Parietal lobe (tissue), 1 donor: ENCODE results near the gene CDK7. TPM values are rescaled to one million over a fixed set of nuclear protein-coding genes. Genes with fewer than 3 reads are reported as not detected.

ENCODE experiments used
- total RNA-seq: library from RNA; depleted of rRNA; stranded (reverse); fragments of >200 nt; gene quantifications from one replicate; pipeline ENCODE4 v1.2.3, GENCODE V29; 2014

The CDK7 gene
- 34.7 TPM for total RNA-seq

DNA sequence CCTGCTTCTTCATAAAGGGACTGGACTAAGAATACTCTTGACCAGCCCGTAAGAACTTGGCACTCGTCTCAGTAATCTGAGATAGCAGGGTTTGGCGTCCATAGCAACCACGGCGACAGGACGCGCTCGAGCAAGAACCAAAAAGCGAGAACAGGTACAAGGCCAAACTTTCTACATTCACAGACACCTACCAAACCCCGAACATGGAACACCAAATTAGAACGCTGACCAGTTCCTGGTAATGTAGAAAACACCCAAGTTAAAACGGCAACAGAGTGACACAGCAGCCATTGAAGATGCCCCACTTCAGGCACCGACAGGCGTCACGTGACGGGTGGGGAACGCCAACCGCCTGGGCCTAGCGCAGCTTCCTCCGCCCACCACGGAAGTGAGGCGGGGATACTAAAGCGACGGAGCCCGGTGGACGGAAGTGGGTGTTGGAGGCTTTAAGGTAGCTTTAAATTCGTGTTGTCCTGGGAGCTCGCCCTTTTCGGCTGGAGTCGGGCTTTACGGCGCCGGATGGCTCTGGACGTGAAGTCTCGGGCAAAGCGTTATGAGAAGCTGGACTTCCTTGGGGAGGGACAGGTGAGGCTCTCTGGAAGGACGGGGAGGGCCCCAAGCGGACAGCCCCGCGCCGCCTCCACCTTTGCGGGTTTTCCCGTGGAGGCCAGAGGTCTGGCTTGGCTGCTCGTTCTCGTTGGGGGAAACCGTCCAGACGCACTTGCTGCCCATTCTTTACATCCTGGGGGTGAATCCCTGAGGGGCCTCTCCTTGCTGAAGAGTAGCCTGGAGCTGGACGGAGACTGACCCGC, at the start of gene CDK7:
CDK7 (plus strand) TSS at position 430 of the 812 bp plus-strand sequence; CDS start at position 520, 90 bp downstream.

DNA sequence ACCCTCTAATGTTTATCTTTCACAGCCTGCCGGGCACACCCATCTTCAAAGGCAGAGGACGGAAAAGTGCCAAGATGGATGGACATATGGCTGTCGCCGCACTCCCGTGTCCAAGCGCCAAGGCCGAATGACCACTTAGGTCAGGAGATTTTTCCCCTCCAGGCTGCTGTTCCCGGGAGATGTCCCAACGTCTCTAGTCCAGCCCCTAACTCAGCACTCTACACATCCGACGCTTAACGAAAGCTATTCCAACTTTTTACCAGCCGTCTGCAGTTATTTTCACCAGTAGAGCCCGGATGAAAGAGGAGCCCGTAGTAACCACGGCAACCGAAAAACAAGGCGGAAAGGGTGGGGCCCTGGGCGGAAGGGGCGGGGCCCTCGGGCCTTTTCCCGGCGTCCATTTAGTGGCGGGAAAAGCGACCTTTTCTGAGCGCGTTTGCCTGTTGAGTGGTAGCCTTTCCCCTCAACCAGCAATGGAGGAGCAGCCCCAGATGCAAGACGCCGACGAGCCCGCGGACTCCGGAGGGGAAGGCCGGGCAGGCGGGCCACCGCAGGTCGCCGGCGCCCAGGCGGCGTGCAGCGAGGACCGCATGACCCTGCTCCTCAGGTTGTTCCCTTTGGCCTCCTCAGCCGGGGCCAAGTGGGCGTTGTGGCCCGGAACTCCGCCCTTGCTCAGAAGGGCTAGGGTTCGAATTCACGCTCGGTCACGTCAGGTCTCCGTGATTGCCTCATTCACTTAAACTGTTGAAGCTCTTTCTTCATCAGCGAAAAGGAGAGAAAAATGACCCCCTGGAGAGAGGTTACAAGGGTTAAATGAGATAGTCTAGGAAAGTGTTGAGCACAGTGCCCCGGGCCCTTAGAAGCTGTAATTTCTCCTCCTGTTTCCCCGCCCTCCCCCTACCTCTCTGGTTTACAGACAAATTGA, 45.3 kb upstream of the CDK7 start, which contains the start of gene CENPH:
CENPH (plus strand) TSS at position 422 of the 925 bp plus-strand sequence; CDS start at position 474, 52 bp downstream.

Other genes starting within 250 kb of the CDK7 start
- 58.8 TPM for gene SLC30A5, start 140.9 kb upstream of the CDK7 start, total RNA-seq
- 24.1 TPM for gene CCNB1, start 67.7 kb upstream of the CDK7 start, total RNA-seq
- 11.9 TPM for gene CENPH, start 45.3 kb upstream of the CDK7 start, total RNA-seq
- gene CCDC125, start 97.9 kb downstream of the CDK7 start, total RNA-seq, result 8.5 TPM
- 21.0 TPM for gene AK6, start 134.6 kb downstream of the CDK7 start, total RNA-seq
- gene TAF9, start 134.6 kb downstream of the CDK7 start, total RNA-seq, result 72.0 TPM
- gene RAD17, start 134.9 kb downstream of the CDK7 start, total RNA-seq, result 30.0 TPM
- 0.94 TPM for gene MARVELD2, start 180.2 kb downstream of the CDK7 start, total RNA-seq